Activated CD8-positive, alpha-beta T cell treated with anti-CD3 and anti-CD28 coated beads for 36 hours (primary cell): Measurements from ENCODE around the gene COMMD1. TPM values are rescaled to one million over a fixed set of nuclear protein-coding genes. Genes with fewer than 3 reads are reported as not detected.
"Not testable (repeated sequence)": the region's sequence is repeated elsewhere in the genome, so short reads cannot be mapped to it uniquely, and the experiment has no call there.

Experiments used
- ATAC-seq: fragments of 200-7000 bp; cut with Tn5 transposase; one replicate; pipeline ENCODE4 v1.10.0; 2021; ENCODE audit warnings: mild to moderate bottlenecking, moderate library complexity
- CTCF ChIA-PET: fragments of 350-600 bp; sonication (Branson Sonifier 250); formaldehyde crosslinking; loops from one replicate; lab custom pipeline; 2021; ENCODE audit warnings: antibody characterized with exemption; lab: Charles Lee
- POLR2A ChIA-PET: fragments of 350-600 bp; sonication (Branson Sonifier 250); formaldehyde crosslinking; loops from one replicate; lab custom pipeline; 2021; ENCODE audit warnings: antibody characterized with exemption; lab: Charles Lee
- DNase-seq: peaks from one replicate; pipeline ENCODE4 v3.0.0-alpha.2; 2020
- H3K27ac Mint-ChIP-seq: one replicate; pipeline ENCODE4 v1.8.0; 2021; ENCODE audit warnings: mild to moderate bottlenecking, mixed read lengths
- H3K27me3 Mint-ChIP-seq: one replicate; pipeline ENCODE4 v1.8.0; 2021; ENCODE audit warnings: mixed read lengths
- H3K36me3 Mint-ChIP-seq: one replicate; pipeline ENCODE4 v1.8.0; 2021; ENCODE audit warnings: low read depth, mixed read lengths
- H3K4me1 Mint-ChIP-seq: one replicate; pipeline ENCODE4 v1.8.0; 2021; ENCODE audit warnings: low read depth, mixed read lengths
- H3K4me3 Mint-ChIP-seq: one replicate; pipeline ENCODE4 v1.8.0; 2021; ENCODE audit warnings: mild to moderate bottlenecking, moderate library complexity, mixed read lengths
- H3K9me3 Mint-ChIP-seq: one replicate; pipeline ENCODE4 v1.8.0; 2021; ENCODE audit warnings: mixed read lengths
- CTCF ChIP-seq: fragments of 200-600 bp; IDR thresholded peaks from one replicate; pipeline ENCODE4 v1.8.0; 2022; ENCODE audit warnings: antibody characterized with exemption, mild to moderate bottlenecking
- intact Hi-C: fragments of 100-400 bp; cut with micrococcal nuclease; formaldehyde crosslinking; loops from one replicate; pipeline ENCODE4 v1.10.0; 2022
- total RNA-seq, 2 experiments: library from RNA; stranded (reverse); gene quantifications; one replicate each; pipeline ENCODE4 v1.2.3, GENCODE V29; 2021

The COMMD1 gene
- total RNA-seq, 2 experiments from 2014 or later: 25.3 to 27.0 TPM

- H3K4me3 Mint-ChIP-seq: no peak overlapping the region
- H3K4me1 Mint-ChIP-seq: no peaks in the 10 kb centered on the region
- H3K27ac Mint-ChIP-seq: no peak overlapping the region
- ChIA-PET CTCF (interaction anchor here (0.8 to 1.6 kb wide), 6 partner anchors 9 to 462 kb away, joined by 3 to 4 read pairs (median 4); no protein-coding TSS in a partner anchor), POLR2A (no interaction called here)
- H3K36me3 Mint-ChIP-seq: no peaks in the 10 kb centered on the region
- no peak for DNase-seq
- no peak for ATAC-seq
- no peaks in the 10 kb centered on the region for H3K27me3 Mint-ChIP-seq
- TF ChIP-seq CTCF: no peak
- intact Hi-C loops: no loop called here
- H3K9me3 Mint-ChIP-seq: no peaks in the 10 kb centered on the region
These were observed 90.0 kb downstream of the COMMD1 start for GRCh38 chr2:61995515-61995914.

GRCh38 chr2:61998426-61998825, 93.0 kb downstream of the COMMD1 start:
- H3K4me3 Mint-ChIP-seq: no peak overlapping the region
- intact Hi-C loops: no loop called here
- H3K27ac Mint-ChIP-seq: no peak overlapping the region
- POLR2A ChIA-PET: interaction anchor here (0.7 kb wide), 1 partner anchor 44 kb away, joined by 3 read pairs; no protein-coding TSS in a partner anchor
- DNase-seq: no peak
- no peak for ATAC-seq
- H3K4me1 Mint-ChIP-seq: no peaks in the 10 kb centered on the region
- CTCF ChIA-PET: interaction anchor here (1.1 kb wide), 1 partner anchor 413 kb away, joined by 5 read pairs; no protein-coding TSS in a partner anchor
- no peaks in the 10 kb centered on the region for H3K27me3 Mint-ChIP-seq
- H3K36me3 Mint-ChIP-seq: peaks cover 4% of the 10 kb centered on the region
- no peaks in the 10 kb centered on the region for H3K9me3 Mint-ChIP-seq
- TF ChIP-seq CTCF: no peak

- Mint-ChIP-seq H3K4me1 (no peaks in the 10 kb centered on the region), H3K27me3 (no peaks in the 10 kb centered on the region), H3K9me3 (peaks cover 1% of the 10 kb centered on the region), H3K4me3 (no peak overlapping the region), H3K36me3 (peaks cover 11% of the 10 kb centered on the region), H3K27ac (no peak overlapping the region)
- TF ChIP-seq CTCF: no peak
- ChIA-PET CTCF (interaction anchor here (1.0 kb wide), 1 partner anchor 457 kb away, joined by 3 read pairs; no protein-coding TSS in a partner anchor), POLR2A (no interaction called here)
- ATAC-seq: no peak
- no peak for DNase-seq
- intact Hi-C loops: no loop called here
These were observed 95.1 kb downstream of the COMMD1 start for GRCh38 chr2:62000538-62000937.

GRCh38 chr2:62001431-62001830, 96.0 kb downstream of the COMMD1 start:
- ATAC-seq: no peak
- Mint-ChIP-seq H3K4me3 (no peak overlapping the region), H3K27ac (no peak overlapping the region), H3K4me1 (no peaks in the 10 kb centered on the region), H3K27me3 (no peaks in the 10 kb centered on the region), H3K36me3 (peaks cover 11% of the 10 kb centered on the region), H3K9me3 (peaks cover 1% of the 10 kb centered on the region)
- no peak for DNase-seq
- TF ChIP-seq CTCF: no peak
- ChIA-PET POLR2A (no interaction called here), CTCF (no interaction called here)
- intact Hi-C loops: no loop called here

GRCh38 chr2:62004428-62004827, 99.0 kb downstream of the COMMD1 start:
- intact Hi-C loops, H3K27me3 Mint-ChIP-seq, H3K4me1 Mint-ChIP-seq, POLR2A ChIA-PET, H3K27ac Mint-ChIP-seq, ATAC-seq, DNase-seq, H3K9me3 Mint-ChIP-seq, CTCF ChIA-PET, H3K4me3 Mint-ChIP-seq: not testable (repeated sequence)
- H3K36me3 Mint-ChIP-seq: peaks cover 11% of the 10 kb centered on the region

- Mint-ChIP-seq H3K27ac (no peak overlapping the region), H3K4me1 (no peaks in the 10 kb centered on the region), H3K36me3 (peaks cover 8% of the 10 kb centered on the region), H3K4me3 (no peak overlapping the region), H3K9me3 (peaks cover 1% of the 10 kb centered on the region), H3K27me3 (no peaks in the 10 kb centered on the region)
- intact Hi-C loops: no loop called here
- ChIA-PET POLR2A (no interaction called here), CTCF (no interaction called here)
- DNase-seq (no peak), ATAC-seq (no peak)
- no peak for TF ChIP-seq CTCF
These were observed 102.1 kb downstream of the COMMD1 start for GRCh38 chr2:62007555-62007954.
